NCI-H82 (cell line): ENCODE results near the gene ZNF678.
"Not testable (repeated sequence)": the region's sequence is repeated elsewhere in the genome, so short reads cannot be mapped to it uniquely, and the experiment has no call there.

Experiments used
- DNase-seq: peaks from one replicate; lab custom pipeline; 2025; lab: John Stamatoyannopoulos, UW

ZNF678 gene

GRCh38 chr1:227604446-227604845 lies 41.1 kb downstream of the ZNF678 start:
- DNase-seq: no peak

DNA sequence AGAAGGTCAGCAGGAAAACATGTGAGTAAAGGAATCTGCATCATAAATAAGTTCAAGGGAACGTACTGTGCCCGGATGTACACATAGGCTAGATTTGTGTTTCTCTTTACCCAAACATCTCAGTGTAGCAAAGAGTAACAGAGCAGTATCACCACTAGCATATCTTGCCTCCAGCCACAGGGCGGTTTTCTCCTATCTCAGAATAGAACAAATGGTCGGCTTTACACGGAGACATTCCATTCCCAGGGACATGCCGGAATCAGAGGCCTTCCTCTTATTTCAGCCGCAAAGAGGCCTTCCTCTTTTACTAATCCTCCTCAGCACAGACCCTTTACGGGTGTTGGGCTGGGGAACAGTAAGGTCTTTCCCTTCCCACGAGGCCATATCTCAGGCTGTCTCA lies 42.9 kb downstream of the ZNF678 start:
- DNase-seq: not testable (repeated sequence)

- DNase-seq: no peak
These were observed 44.1 kb downstream of the ZNF678 start for GRCh38 chr1:227607336-227607898.

GRCh38 chr1:227612658-227613057 lies 49.3 kb downstream of the ZNF678 start:
- DNase-seq: no peak

DNA sequence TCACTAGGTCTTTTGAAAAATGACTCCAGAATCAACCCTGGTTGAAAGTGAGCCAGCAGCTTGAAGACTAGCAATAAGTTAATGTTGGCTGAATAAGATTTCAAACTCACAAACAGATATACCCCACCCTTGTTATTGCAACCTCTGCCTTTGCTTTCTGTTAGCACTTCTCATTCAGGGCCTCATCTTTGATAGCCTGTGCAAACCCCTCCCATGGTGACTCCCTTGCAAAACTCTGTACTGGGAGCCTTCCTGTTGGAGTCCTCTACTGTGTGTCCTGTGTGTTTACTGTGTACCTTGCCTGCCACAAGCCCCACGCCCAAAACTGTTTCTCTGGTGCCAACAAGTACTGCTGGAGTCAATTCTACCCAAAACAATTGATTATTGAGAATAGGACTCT lies 50.2 kb downstream of the ZNF678 start:
- DNase-seq: no peak

GRCh38 chr1:227621211-227621610 lies 57.9 kb downstream of the ZNF678 start:
- no peak for DNase-seq

DNA sequence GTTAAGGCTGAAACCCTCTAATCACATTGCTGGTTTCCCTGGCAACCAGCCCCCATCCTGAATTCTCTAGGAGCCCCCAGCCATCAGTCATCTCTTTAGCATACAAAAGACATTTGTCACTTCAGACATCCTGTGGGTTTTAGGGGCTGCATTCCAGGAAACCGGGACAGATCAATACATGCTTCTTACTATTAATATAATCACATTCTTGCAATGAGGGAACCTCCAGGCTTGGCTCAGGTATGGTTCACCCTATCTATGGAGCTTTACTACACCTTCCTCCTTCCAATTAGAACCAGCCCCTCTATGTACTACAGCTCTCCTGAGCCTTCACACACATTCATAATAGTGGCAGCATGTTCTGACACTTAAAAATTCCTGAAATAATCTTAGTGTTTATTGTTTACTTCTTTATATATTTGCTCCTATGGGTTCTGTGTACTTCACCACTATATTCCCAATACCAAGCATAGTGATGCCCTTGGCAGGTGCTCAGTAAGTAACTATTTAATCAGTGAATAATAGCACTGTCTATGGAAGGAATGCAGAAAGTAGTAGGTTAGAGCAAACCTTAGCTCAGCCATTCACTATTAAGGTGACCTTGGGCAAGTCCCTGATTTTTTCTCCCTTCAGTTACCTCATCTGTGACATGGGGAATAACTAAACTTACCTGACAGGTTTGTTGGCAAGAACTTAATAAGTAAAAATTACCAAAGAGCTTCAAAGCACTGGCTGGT lies 59.6 kb downstream of the ZNF678 start:
- DNase-seq: no peak

DNA sequence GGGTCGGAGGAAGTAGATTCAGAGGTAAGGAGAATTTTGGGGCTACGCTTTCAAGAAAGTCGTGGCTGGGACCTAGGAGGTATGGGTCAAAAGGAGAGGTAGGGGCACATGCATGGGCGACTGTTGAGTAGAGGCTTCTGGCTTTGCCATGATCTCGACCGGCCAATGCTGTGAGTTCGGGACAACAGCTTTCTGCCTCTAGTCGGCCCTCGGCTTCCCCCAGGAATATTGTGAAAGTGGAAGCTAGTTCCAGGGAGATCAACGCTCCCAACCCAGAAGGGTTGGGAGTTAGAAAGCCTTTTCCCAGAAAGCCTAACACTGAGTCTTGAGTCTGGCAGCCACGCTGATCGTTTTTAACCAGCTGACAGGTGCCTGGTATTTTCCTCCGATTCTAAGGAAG lies 69.0 kb downstream of the ZNF678 start:
- no peak for DNase-seq

DNA sequence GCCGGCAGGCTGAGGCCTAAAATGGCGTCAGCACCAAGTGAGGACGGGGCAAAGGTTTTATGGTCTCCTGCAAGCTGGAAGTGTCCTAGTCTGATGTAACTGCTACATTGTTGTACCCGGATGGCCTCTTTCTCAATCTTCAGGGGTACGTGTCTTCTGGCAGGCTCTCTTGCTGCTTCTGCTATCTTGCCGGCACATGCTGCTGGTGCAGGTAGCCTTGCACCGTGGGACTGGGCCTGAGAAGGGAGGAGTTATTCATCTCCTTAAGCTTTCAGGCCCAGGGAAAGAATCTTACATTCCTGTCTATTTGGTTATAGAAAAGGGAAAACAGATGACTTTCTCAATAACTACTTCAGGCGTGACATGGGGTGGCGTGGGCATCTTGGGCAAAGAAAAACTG lies 72.2 kb downstream of the ZNF678 start:
- DNase-seq: no peak

DNA sequence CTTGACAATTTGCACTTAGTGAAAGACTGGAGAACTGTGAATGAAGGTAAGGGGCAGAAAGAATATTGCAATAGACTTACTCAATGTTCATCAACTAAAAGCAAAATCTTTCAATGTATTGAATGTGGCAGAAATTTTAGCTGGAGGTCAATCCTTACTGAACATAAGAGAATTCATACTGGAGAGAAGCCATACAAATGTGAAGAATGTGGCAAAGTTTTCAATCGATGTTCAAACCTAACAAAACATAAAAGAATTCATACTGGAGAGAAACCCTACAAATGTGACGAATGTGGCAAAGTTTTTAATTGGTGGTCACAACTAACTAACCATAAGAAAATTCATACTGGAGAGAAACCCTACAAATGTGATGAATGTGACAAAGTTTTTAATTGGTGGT lies 91.1 kb downstream of the ZNF678 start:
- DNase-seq: no peak

- DNase-seq: peak; percentile 12
These were observed 91.7 kb downstream of the ZNF678 start for GRCh38 chr1:227654858-227655752.

- no peak for DNase-seq
These were observed 98.1 kb downstream of the ZNF678 start for GRCh38 chr1:227661495-227661894.

GRCh38 chr1:227662933-227663332 lies 99.6 kb downstream of the ZNF678 start:
- no peak for DNase-seq

DNA sequence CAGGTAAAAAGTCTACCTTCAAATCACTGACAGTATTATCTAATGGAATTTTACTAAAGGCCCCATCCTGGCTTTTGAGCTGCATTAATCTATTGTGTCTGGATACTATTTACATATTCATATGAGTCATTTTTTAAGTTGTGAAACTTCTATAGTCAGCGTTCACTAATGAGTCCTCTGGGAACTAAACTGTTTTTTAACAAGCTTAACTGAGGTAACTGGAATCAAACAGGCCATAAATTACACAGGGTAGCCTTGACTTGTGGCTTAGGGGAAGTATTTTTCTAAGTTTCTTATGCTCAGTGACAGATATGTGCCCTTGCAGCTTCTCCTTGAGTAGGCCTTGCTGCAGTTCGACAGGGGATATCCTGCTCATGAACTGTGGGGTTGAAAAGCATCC lies 102.9 kb downstream of the ZNF678 start:
- no peak for DNase-seq

- DNase-seq: no peak
These were observed 110.1 kb downstream of the ZNF678 start for GRCh38 chr1:227673441-227673840.

- no peak for DNase-seq
These were observed 122.5 kb downstream of the ZNF678 start for GRCh38 chr1:227685807-227686206.

GRCh38 chr1:227697321-227697864 lies 134.0 kb downstream of the ZNF678 start:
- no peak for DNase-seq

GRCh38 chr1:227701631-227702030 lies 138.3 kb downstream of the ZNF678 start:
- DNase-seq: not testable (repeated sequence)

- no peak for DNase-seq
These were observed 144.5 kb downstream of the ZNF678 start for GRCh38 chr1:227707846-227708245.

- DNase-seq: no peak
These were observed 146.1 kb downstream of the ZNF678 start for GRCh38 chr1:227709451-227709850.

- DNase-seq: not testable (repeated sequence)
These were observed 147.1 kb downstream of the ZNF678 start for GRCh38 chr1:227710474-227710873.

DNA sequence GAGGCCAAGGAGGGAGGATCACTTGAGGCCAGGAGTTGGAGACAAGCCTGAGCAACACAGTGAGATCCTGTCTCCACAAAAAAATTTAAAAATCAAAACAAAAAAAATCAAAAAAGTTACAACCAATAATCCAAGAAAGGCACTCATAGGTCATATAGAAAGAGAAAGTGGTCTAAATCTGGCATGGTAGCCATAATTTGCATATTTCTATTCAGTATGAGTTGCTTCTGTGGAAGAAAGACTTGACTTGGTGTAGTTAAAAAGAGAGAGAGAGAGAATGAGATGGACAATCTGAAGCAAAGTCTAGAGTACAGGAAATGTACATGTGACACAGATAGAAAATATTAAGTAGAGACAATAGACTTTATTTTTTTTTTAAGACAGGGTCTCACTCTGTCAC lies 149.3 kb downstream of the ZNF678 start:
- no peak for DNase-seq

- DNase-seq: no peak
These were observed 155.6 kb downstream of the ZNF678 start for GRCh38 chr1:227718932-227719331.
